ENCODE data around the gene TSPAN9.

The TSPAN9 gene

GRCh38 chr12:3186546-3187215 is 109.5 kb downstream of the TSPAN9 start:
- no peaks in the 10 kb centered on the region for H4K20me1 ChIP-seq (ENCODE audit: low read depth, low read length)
- H2AFZ ChIP-seq (ENCODE audit: low read depth, low read length, severe bottlenecking), result no peak overlapping the region
- no peak overlapping the region for H3K27ac ChIP-seq (ENCODE audit: low read depth, low read length)
- H3K9me2 ChIP-seq (replicated peaks; ENCODE audit: insufficient read depth, low read length), result no peaks in the 10 kb centered on the region
- no peaks in the 10 kb centered on the region for H3K9me3 ChIP-seq (ENCODE audit: insufficient read depth, low read length)
- no peak overlapping the region for H3K4me2 ChIP-seq (ENCODE audit: low read depth, low read length, poor library complexity, severe bottlenecking)
- no peaks in the 10 kb centered on the region for H3K79me2 ChIP-seq (ENCODE audit: insufficient read depth, low read length)
- no peaks in the 10 kb centered on the region for H3F3A ChIP-seq (ENCODE audit: insufficient read depth)
- H3K9ac ChIP-seq (ENCODE audit: low read length), result no peak overlapping the region
- no peak for TF ChIP-seq EZH2phosphoT487 (conservative IDR thresholded peaks at IDR 0.05; ENCODE audit: low read length)
- TF ChIP-seq, protein P1, sequence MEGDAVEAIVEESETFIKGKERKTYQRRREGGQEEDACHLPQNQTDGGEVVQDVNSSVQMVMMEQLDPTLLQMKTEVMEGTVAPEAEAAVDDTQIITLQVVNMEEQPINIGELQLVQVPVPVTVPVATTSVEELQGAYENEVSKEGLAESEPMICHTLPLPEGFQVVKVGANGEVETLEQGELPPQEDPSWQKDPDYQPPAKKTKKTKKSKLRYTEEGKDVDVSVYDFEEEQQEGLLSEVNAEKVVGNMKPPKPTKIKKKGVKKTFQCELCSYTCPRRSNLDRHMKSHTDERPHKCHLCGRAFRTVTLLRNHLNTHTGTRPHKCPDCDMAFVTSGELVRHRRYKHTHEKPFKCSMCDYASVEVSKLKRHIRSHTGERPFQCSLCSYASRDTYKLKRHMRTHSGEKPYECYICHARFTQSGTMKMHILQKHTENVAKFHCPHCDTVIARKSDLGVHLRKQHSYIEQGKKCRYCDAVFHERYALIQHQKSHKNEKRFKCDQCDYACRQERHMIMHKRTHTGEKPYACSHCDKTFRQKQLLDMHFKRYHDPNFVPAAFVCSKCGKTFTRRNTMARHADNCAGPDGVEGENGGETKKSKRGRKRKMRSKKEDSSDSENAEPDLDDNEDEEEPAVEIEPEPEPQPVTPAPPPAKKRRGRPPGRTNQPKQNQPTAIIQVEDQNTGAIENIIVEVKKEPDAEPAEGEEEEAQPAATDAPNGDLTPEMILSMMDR (IDR thresholded peaks at IDR 0.05; ENCODE audit: insufficient read depth, low read length, poor library complexity, severe bottlenecking), result no peak
- H3K36me3 ChIP-seq (ENCODE audit: low read length), result no peaks in the 10 kb centered on the region
- no peak overlapping the region for H3K4me3 ChIP-seq (ENCODE audit: insufficient read depth, low read length, poor library complexity, severe bottlenecking)
- no peaks in the 10 kb centered on the region for H3K27me3 ChIP-seq (ENCODE audit: low read length)

GRCh38 chr12:3187846-3188770 is 110.9 kb downstream of the TSPAN9 start:
- Histone ChIP-seq H3K9me3 (ENCODE audit: insufficient read depth, low read length) (no peaks in the 10 kb centered on the region), H4K20me1 (ENCODE audit: low read depth, low read length) (no peaks in the 10 kb centered on the region), H3K27me3 (ENCODE audit: low read length) (no peaks in the 10 kb centered on the region), H3K9me2 (replicated peaks; ENCODE audit: insufficient read depth, low read length) (no peaks in the 10 kb centered on the region), H3K27ac (ENCODE audit: low read depth, low read length) (no peak overlapping the region), H3K9ac (ENCODE audit: low read length) (no peak overlapping the region), H3K79me2 (ENCODE audit: insufficient read depth, low read length) (no peaks in the 10 kb centered on the region), H3K4me3 (ENCODE audit: insufficient read depth, low read length, poor library complexity, severe bottlenecking) (no peak overlapping the region), H2AFZ (ENCODE audit: low read depth, low read length, severe bottlenecking) (no peak overlapping the region), H3K4me2 (ENCODE audit: low read depth, low read length, poor library complexity, severe bottlenecking) (no peak overlapping the region), H3F3A (ENCODE audit: insufficient read depth) (no peaks in the 10 kb centered on the region), H3K36me3 (ENCODE audit: low read length) (no peaks in the 10 kb centered on the region)
- TF ChIP-seq, protein P1 (IDR thresholded peaks at IDR 0.05; ENCODE audit: insufficient read depth, low read length, poor library complexity, severe bottlenecking), result no peak
- TF ChIP-seq EZH2phosphoT487 (conservative IDR thresholded peaks at IDR 0.05; ENCODE audit: low read length), result no peak

- H3K9ac ChIP-seq (ENCODE audit: low read length), result no peak overlapping the region
- no peaks in the 10 kb centered on the region for H3F3A ChIP-seq (ENCODE audit: insufficient read depth)
- no peaks in the 10 kb centered on the region for H3K9me2 ChIP-seq (replicated peaks; ENCODE audit: insufficient read depth, low read length)
- TF ChIP-seq, protein P1 (IDR thresholded peaks at IDR 0.05; ENCODE audit: insufficient read depth, low read length, poor library complexity, severe bottlenecking), result no peak
- TF ChIP-seq EZH2phosphoT487 (conservative IDR thresholded peaks at IDR 0.05; ENCODE audit: low read length), result no peak
- no peak overlapping the region for H3K27ac ChIP-seq (ENCODE audit: low read depth, low read length)
- no peak overlapping the region for H2AFZ ChIP-seq (ENCODE audit: low read depth, low read length, severe bottlenecking)
- H3K9me3 ChIP-seq (ENCODE audit: insufficient read depth, low read length), result no peaks in the 10 kb centered on the region
- no peak overlapping the region for H3K4me2 ChIP-seq (ENCODE audit: low read depth, low read length, poor library complexity, severe bottlenecking)
- no peak overlapping the region for H3K4me3 ChIP-seq (ENCODE audit: insufficient read depth, low read length, poor library complexity, severe bottlenecking)
- no peaks in the 10 kb centered on the region for H3K27me3 ChIP-seq (ENCODE audit: low read length)
- no peaks in the 10 kb centered on the region for H3K36me3 ChIP-seq (ENCODE audit: low read length)
- H4K20me1 ChIP-seq (ENCODE audit: low read depth, low read length), result no peaks in the 10 kb centered on the region
- H3K79me2 ChIP-seq (ENCODE audit: insufficient read depth, low read length), result no peaks in the 10 kb centered on the region
Measured at GRCh38 chr12:3189282-3189681, 112.1 kb downstream of the TSPAN9 start.

All from SU-DHL-6 (cell line).